Mesothelial cell of epicardium (in vitro differentiated cells): ENCODE results near the gene KLHL2. TPM values are rescaled to one million over a fixed set of nuclear protein-coding genes. Genes with fewer than 3 reads are reported as not detected.
"Not testable (repeated sequence)": the region's sequence is repeated elsewhere in the genome, so short reads cannot be mapped to it uniquely, and the experiment has no call there.

Source experiments
- DNase-seq, 2 experiments: peaks; one replicate each; pipeline ENCODE4 v3.0.0; 2021; ENCODE audit warnings: low spot score in 2 of 2; ENCODE audit not compliant: unreplicated experiment in 2 of 2
- H3K27ac Mint-ChIP-seq: 2 replicates; pipeline ENCODE4 v1.8.0; 2021; ENCODE audit warnings: mixed read lengths
- H3K27me3 Mint-ChIP-seq: 2 replicates; pipeline ENCODE4 v1.8.0; 2021; ENCODE audit warnings: low read depth, mixed read lengths
- H3K36me3 Mint-ChIP-seq: 2 replicates; pipeline ENCODE4 v1.8.0; 2021; ENCODE audit warnings: mixed read lengths
- H3K4me1 Mint-ChIP-seq: 2 replicates; pipeline ENCODE4 v1.8.0; 2021; ENCODE audit warnings: mixed read lengths
- H3K4me3 Mint-ChIP-seq: 2 replicates; pipeline ENCODE4 v1.8.0; 2021; ENCODE audit warnings: mild to moderate bottlenecking, moderate library complexity, mixed read lengths
- H3K9me3 Mint-ChIP-seq: 2 replicates; pipeline ENCODE4 v1.8.0; 2021; ENCODE audit warnings: mixed read lengths
- CTCF ChIP-seq: fragments of 200-600 bp; sonication (generic); IDR thresholded peaks from one replicate; pipeline ENCODE4 v1.5.0; 2021; ENCODE audit warnings: antibody characterized with exemption; ENCODE audit not compliant: unreplicated experiment
- total RNA-seq: library from RNA; stranded (reverse); gene quantifications from 3 replicates; pipeline ENCODE4 v1.2.1, GENCODE V29; 2021

KLHL2 gene
- total RNA-seq, 1 donor from 2014 or later: 9.9 TPM

GRCh38 chr4:165286619-165287340, 79.4 kb downstream of the KLHL2 start:
- H3K27ac Mint-ChIP-seq, H3K9me3 Mint-ChIP-seq, DNase-seq, H3K27me3 Mint-ChIP-seq, H3K4me3 Mint-ChIP-seq: not testable (repeated sequence)
- Mint-ChIP-seq H3K4me1 (peaks cover 14% of the 10 kb centered on the region), H3K36me3 (peaks cover 15% of the 10 kb centered on the region)

- peaks cover 14% of the 10 kb centered on the region for H3K4me1 Mint-ChIP-seq
- TF ChIP-seq CTCF: no peak
- H3K27me3 Mint-ChIP-seq: no peaks in the 10 kb centered on the region
- H3K9me3 Mint-ChIP-seq: peaks cover 9% of the 10 kb centered on the region
- peaks cover 11% of the 10 kb centered on the region for H3K36me3 Mint-ChIP-seq
- H3K27ac Mint-ChIP-seq: peak overlapping the region; percentile 19
- DNase-seq: no peak
- no peak overlapping the region for H3K4me3 Mint-ChIP-seq
Observed at GRCh38 chr4:165288226-165288625, 80.9 kb downstream of the KLHL2 start.

- DNase-seq: no peak
- Mint-ChIP-seq H3K27ac (peak overlapping the region; percentile 19), H3K36me3 (peaks cover 11% of the 10 kb centered on the region), H3K9me3 (peaks cover 9% of the 10 kb centered on the region), H3K4me1 (peaks cover 14% of the 10 kb centered on the region), H3K27me3 (no peaks in the 10 kb centered on the region), H3K4me3 (no peak overlapping the region)
- TF ChIP-seq CTCF: no peak
Observed at GRCh38 chr4:165288639-165289422, 81.5 kb downstream of the KLHL2 start.

GRCh38 chr4:165289423-165289785, 82.0 kb downstream of the KLHL2 start:
- TF ChIP-seq CTCF: no peak
- H3K27ac Mint-ChIP-seq: no peak overlapping the region
- no peaks in the 10 kb centered on the region for H3K27me3 Mint-ChIP-seq
- H3K4me3 Mint-ChIP-seq: no peak overlapping the region
- peaks cover 7% of the 10 kb centered on the region for H3K36me3 Mint-ChIP-seq
- DNase-seq: no peak
- peaks cover 6% of the 10 kb centered on the region for H3K9me3 Mint-ChIP-seq
- peaks cover 19% of the 10 kb centered on the region for H3K4me1 Mint-ChIP-seq

- H3K9me3 Mint-ChIP-seq: no peaks in the 10 kb centered on the region
- H3K4me3 Mint-ChIP-seq: no peak overlapping the region
- peaks cover 25% of the 10 kb centered on the region for H3K4me1 Mint-ChIP-seq
- no peak overlapping the region for H3K27ac Mint-ChIP-seq
- TF ChIP-seq CTCF: no peak
- no peaks in the 10 kb centered on the region for H3K27me3 Mint-ChIP-seq
- no peak for DNase-seq
- H3K36me3 Mint-ChIP-seq: peaks cover 1% of the 10 kb centered on the region
Observed at GRCh38 chr4:165293061-165293460, 85.7 kb downstream of the KLHL2 start.

- Mint-ChIP-seq H3K36me3 (peaks cover 5% of the 10 kb centered on the region), H3K4me1 (peaks cover 16% of the 10 kb centered on the region), H3K27me3 (no peaks in the 10 kb centered on the region), H3K9me3 (no peaks in the 10 kb centered on the region), H3K4me3 (no peak overlapping the region), H3K27ac (peak overlapping the region; percentile 56)
- no peak for TF ChIP-seq CTCF
- no peak for DNase-seq
Observed at GRCh38 chr4:165293927-165294649, 86.7 kb downstream of the KLHL2 start.
